Measurements from ENCODE around the gene ANKS1B. TPM values are rescaled to one million over a fixed set of nuclear protein-coding genes. Genes with fewer than 3 reads are reported as not detected.

ANKS1B gene
- total and polyA plus RNA-seq, 11 donors: 0.62 to 5.8 (median 1.8) TPM

GRCh38 chr12:99528478-99528877 is 456.3 kb downstream of the ANKS1B start:
- ATAC-seq: no peak
- Histone ChIP-seq H3K4me1 (no peaks in the 10 kb centered on the region), H3K4me3 (no peak overlapping the region), H3K9me3 (peaks cover 0 to 3% (median 0%) of the 10 kb centered on the region in 12 donors), H3K27me3 (no peaks in the 10 kb centered on the region), H3K36me3 (no peaks in the 10 kb centered on the region), H3K27ac (no peak overlapping the region)
- no peak for DNase-seq
- TF ChIP-seq POLR2A (IDR thresholded peaks at IDR 0.05) (no peak), CTCF (IDR thresholded peaks at IDR 0.05) (no peak)
- intact Hi-C loops (cut with DNase I): no loop called here

- ATAC-seq (no peak), DNase-seq (no peak)
- Histone ChIP-seq H3K4me1 (no peaks in the 10 kb centered on the region), H3K27me3 (no peaks in the 10 kb centered on the region), H3K27ac (no peak overlapping the region), H3K36me3 (no peaks in the 10 kb centered on the region), H3K9me3 (peaks cover 0 to 9% (median 0%) of the 10 kb centered on the region in 12 donors), H3K4me3 (no peak overlapping the region)
- TF ChIP-seq POLR2A (IDR thresholded peaks at IDR 0.05) (no peak), CTCF (IDR thresholded peaks at IDR 0.05) (no peak)
- intact Hi-C loops (cut with DNase I): no loop called here
- WGBS, 4 donors: 55 to 71% (median 61%) methylated on average over 2 of the region's 2 CpGs
These were observed 460.9 kb downstream of the ANKS1B start for GRCh38 chr12:99523853-99524252.

GRCh38 chr12:99522456-99522855 is 462.3 kb downstream of the ANKS1B start:
- intact Hi-C loops (cut with DNase I): no loop called here
- no peaks in the 10 kb centered on the region for H3K36me3 ChIP-seq
- ATAC-seq: no peak
- no peak overlapping the region for H3K4me3 ChIP-seq
- H3K27ac ChIP-seq: no peak overlapping the region
- no peaks in the 10 kb centered on the region for H3K4me1 ChIP-seq
- H3K9me3 ChIP-seq: peaks cover 0 to 18% (median 0%) of the 10 kb centered on the region in 12 donors
- DNase-seq: no peak
- 32 to 44% (median 41%) methylated on average over 2 of the region's 2 CpGs for WGBS, 4 donors
- TF ChIP-seq CTCF (IDR thresholded peaks at IDR 0.05) (no peak), POLR2A (IDR thresholded peaks at IDR 0.05) (no peak)
- H3K27me3 ChIP-seq: no peaks in the 10 kb centered on the region

GRCh38 chr12:99521664-99522063 is 463.1 kb downstream of the ANKS1B start:
- ATAC-seq: no peak
- H3K4me3 ChIP-seq: no peak overlapping the region
- DNase-seq: no peak
- TF ChIP-seq POLR2A (IDR thresholded peaks at IDR 0.05): no peak
- intact Hi-C loops (cut with DNase I): no loop called here
- H3K4me1 ChIP-seq: no peaks in the 10 kb centered on the region
- WGBS, 4 donors: 71 to 80% (median 73%) methylated on average over 3 of the region's 3 CpGs
- H3K27ac ChIP-seq: no peak overlapping the region
- H3K27me3 ChIP-seq: no peaks in the 10 kb centered on the region
- H3K9me3 ChIP-seq: peaks cover 0 to 24% (median 0%) of the 10 kb centered on the region in 12 donors
- H3K36me3 ChIP-seq: no peaks in the 10 kb centered on the region

- Histone ChIP-seq H3K4me1 (no peaks in the 10 kb centered on the region), H3K27ac (no peak overlapping the region), H3K9me3 (peaks cover 0 to 44% (median 0%) of the 10 kb centered on the region in 12 donors), H3K36me3 (no peaks in the 10 kb centered on the region), H3K27me3 (no peaks in the 10 kb centered on the region), H3K4me3 (no peak overlapping the region)
- intact Hi-C loops (cut with DNase I): no loop called here
- 68 to 80% (median 75%) methylated on average over 2 of the region's 2 CpGs for WGBS, 4 donors
- TF ChIP-seq POLR2A (IDR thresholded peaks at IDR 0.05) (no peak), CTCF (IDR thresholded peaks at IDR 0.05) (no peak)
- ATAC-seq (no peak), DNase-seq (no peak)
These were observed 471.7 kb downstream of the ANKS1B start for GRCh38 chr12:99513066-99513465.
